Cardiac muscle cell (in vitro differentiated cells and primary cell): ENCODE measurements around the gene NECTIN1. TPM values are rescaled to one million over a fixed set of nuclear protein-coding genes. Genes with fewer than 3 reads are reported as not detected.

Source experiments
- DNase-seq, 2 donors: peaks; one replicate each; pipeline versions ENCODE4 v3.0.0 to v3.0.0-alpha.2; 2010 to 2017; ENCODE audit warnings: low read depth in 1 of 2, low spot score in 1 of 2
- H3K27ac ChIP-seq: fragments of 200-600 bp; sonication (generic); 2 replicates; pipeline ENCODE4 v1.5.1; 2016
- H3K27me3 ChIP-seq: fragments of 200-600 bp; sonication (generic); 2 replicates; pipeline ENCODE4 v1.6.0; 2016; ENCODE audit warnings: control low read depth
- H3K36me3 ChIP-seq: fragments of 200-600 bp; sonication (generic); 2 replicates; pipeline ENCODE4 v1.5.1; 2016; ENCODE audit warnings: control low read depth
- H3K4me1 ChIP-seq: fragments of 200-600 bp; sonication (generic); 2 replicates; pipeline ENCODE4 v1.8.1; 2017; ENCODE audit warnings: low read depth, mild to moderate bottlenecking, mixed run types
- H3K4me3 ChIP-seq: fragments of 200-600 bp; sonication (generic); 2 replicates; pipeline ENCODE4 v1.5.1; 2016; ENCODE audit warnings: mild to moderate bottlenecking
- H3K9me3 ChIP-seq: fragments of 200-600 bp; sonication (generic); 2 replicates; pipeline ENCODE4 v1.5.1; 2017; ENCODE audit warnings: low read depth, mild to moderate bottlenecking, control low read depth
- polyA plus RNA-seq: library from polyadenylated mRNA; unstranded; fragments of >200 nt; fragmentation: Nextera tagmentation; extraction: Ambion mirVana; gene quantifications from 2 replicates; pipeline ENCODE4 v1.2.1, GENCODE V29; 2016
- total RNA-seq: library from RNA; depleted of rRNA; stranded (reverse); fragments of >200 nt; gene quantifications from 2 replicates; pipeline ENCODE4 v1.2.3, GENCODE V29; 2016
- TF ChIP-seq, protein P1 (sequence below): IDR thresholded peaks from 2 replicates; pipeline ENCODE4 v1.5.1; 2012; ENCODE audit warnings: low read depth, mild to moderate bottlenecking, low read length

The NECTIN1 gene
- total and polyA plus RNA-seq, 2 experiments from 2014 or later: 5.2 to 9.1 TPM

- Histone ChIP-seq H3K9me3 (no peaks in the 10 kb centered on the region), H3K27me3 (no peaks in the 10 kb centered on the region), H3K4me1 (no peaks in the 10 kb centered on the region), H3K27ac (no peak overlapping the region), H3K36me3 (no peaks in the 10 kb centered on the region), H3K4me3 (no peak overlapping the region)
- DNase-seq: peak; percentile 39 to 42
- TF ChIP-seq, protein P1, sequence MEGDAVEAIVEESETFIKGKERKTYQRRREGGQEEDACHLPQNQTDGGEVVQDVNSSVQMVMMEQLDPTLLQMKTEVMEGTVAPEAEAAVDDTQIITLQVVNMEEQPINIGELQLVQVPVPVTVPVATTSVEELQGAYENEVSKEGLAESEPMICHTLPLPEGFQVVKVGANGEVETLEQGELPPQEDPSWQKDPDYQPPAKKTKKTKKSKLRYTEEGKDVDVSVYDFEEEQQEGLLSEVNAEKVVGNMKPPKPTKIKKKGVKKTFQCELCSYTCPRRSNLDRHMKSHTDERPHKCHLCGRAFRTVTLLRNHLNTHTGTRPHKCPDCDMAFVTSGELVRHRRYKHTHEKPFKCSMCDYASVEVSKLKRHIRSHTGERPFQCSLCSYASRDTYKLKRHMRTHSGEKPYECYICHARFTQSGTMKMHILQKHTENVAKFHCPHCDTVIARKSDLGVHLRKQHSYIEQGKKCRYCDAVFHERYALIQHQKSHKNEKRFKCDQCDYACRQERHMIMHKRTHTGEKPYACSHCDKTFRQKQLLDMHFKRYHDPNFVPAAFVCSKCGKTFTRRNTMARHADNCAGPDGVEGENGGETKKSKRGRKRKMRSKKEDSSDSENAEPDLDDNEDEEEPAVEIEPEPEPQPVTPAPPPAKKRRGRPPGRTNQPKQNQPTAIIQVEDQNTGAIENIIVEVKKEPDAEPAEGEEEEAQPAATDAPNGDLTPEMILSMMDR: no peak
Observed at GRCh38 chr11:119764108-119764868, 35.3 kb upstream of the NECTIN1 start.

DNA sequence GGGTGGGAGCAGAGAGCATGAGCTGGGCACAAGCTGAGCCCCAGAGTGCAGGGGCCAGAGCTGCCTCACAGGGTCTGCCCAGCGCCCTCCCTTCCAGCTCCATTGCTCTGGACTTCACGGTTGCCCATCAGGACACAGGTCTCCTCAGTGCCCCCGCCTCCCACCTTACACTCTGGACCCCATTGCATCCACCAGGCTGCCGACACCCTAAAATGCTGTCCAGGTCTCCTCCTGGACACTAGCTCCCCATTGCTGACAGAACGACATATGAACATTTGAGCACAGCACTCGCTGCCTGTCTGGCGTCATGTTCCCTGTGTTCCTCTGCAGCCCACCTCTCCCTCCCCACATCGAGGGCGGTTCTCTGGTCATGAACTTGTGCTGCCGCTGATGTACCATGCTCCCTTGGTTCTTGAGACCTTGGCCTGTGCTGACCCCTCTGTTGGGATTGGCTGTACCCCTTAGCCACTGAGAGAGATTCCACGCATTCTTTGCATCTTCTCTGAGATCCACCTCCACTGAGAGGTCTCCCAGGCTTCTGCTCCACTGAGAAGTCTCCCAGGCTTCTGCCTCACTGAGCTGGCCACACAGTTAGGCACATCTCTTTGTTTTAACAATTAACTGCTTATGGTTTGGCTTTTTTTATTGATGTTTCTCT, 34.2 kb upstream of the NECTIN1 start:
- H3K4me1 ChIP-seq: no peaks in the 10 kb centered on the region
- H3K36me3 ChIP-seq: no peaks in the 10 kb centered on the region
- TF ChIP-seq, protein P1: no peak
- no peak overlapping the region for H3K4me3 ChIP-seq
- no peak for DNase-seq
- H3K27ac ChIP-seq: no peak overlapping the region
- no peaks in the 10 kb centered on the region for H3K9me3 ChIP-seq
- H3K27me3 ChIP-seq: no peaks in the 10 kb centered on the region

GRCh38 chr11:119759747-119760412, 30.9 kb upstream of the NECTIN1 start:
- no peaks in the 10 kb centered on the region for H3K27me3 ChIP-seq
- H3K4me3 ChIP-seq: no peak overlapping the region
- H3K9me3 ChIP-seq: no peaks in the 10 kb centered on the region
- H3K27ac ChIP-seq: no peak overlapping the region
- DNase-seq: no peak
- TF ChIP-seq, protein P1: no peak
- no peaks in the 10 kb centered on the region for H3K4me1 ChIP-seq
- no peaks in the 10 kb centered on the region for H3K36me3 ChIP-seq

DNA sequence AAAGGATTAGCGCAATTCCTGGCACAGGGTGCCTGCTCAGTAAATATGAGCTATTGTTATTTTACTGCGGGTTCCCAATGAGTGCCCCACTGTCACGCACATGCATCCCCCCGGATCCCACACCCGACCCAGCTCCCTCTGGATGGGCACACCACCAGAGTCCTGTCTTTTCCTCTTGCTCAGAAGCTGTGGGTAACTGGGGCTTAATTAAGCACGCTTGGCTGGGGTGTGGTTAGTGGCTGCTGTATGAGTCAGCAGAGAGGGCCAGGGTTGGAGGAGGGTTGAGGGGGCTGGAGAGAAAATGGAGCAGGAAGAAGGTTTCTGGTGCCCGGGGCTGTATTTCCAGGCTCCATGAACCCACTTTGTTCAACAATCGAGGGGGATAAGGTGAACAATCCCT, 30.3 kb upstream of the NECTIN1 start:
- peak in 1 of 2 donors; percentile 30 for DNase-seq
- no peaks in the 10 kb centered on the region for H3K9me3 ChIP-seq
- no peak overlapping the region for H3K27ac ChIP-seq
- TF ChIP-seq, protein P1: no peak
- no peaks in the 10 kb centered on the region for H3K27me3 ChIP-seq
- no peaks in the 10 kb centered on the region for H3K36me3 ChIP-seq
- H3K4me1 ChIP-seq: no peaks in the 10 kb centered on the region
- no peak overlapping the region for H3K4me3 ChIP-seq

DNA sequence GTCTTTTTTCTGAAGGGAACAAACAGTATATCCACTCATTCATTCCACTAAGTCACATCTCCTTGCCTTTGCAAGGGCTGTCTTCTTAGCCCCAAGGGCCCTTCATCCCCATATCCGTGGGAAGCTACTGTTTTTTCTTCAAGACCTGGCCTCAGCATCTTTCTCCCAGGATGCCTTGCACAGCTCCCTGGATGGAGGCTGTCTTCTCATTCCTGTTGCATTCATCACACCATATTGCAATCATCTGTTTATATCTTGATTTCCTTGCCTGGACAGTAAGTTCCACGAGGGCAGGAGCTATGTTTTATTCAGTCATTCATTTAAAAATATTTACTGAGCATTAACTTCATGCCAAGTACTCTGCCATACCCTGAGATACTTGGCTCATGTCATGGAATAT, 29.3 kb upstream of the NECTIN1 start:
- Histone ChIP-seq H3K27ac (no peak overlapping the region), H3K27me3 (no peaks in the 10 kb centered on the region), H3K36me3 (no peaks in the 10 kb centered on the region), H3K9me3 (no peaks in the 10 kb centered on the region), H3K4me3 (no peak overlapping the region), H3K4me1 (no peaks in the 10 kb centered on the region)
- DNase-seq: peak in 1 of 2 donors; percentile 18
- TF ChIP-seq, protein P1: no peak
